Endothelial cell of umbilical vein (primary cell): ENCODE measurements around the gene MYCL. TPM values are rescaled to one million over a fixed set of nuclear protein-coding genes. Genes with fewer than 3 reads are reported as not detected.

Source experiments
- BruUV-seq: library from RNA; stranded (reverse); fragments of 400-500 nt; replicated peaks from 2 replicates; lab custom pipeline; 2021; lab: Mats Ljungman, UMichigan
- CTCF ChIA-PET: fragments of 300-600, 350-600 bp; sonication (Branson Sonifier 250); formaldehyde crosslinking; loops from one replicate; lab custom pipeline; 2021; ENCODE audit warnings: antibody characterized with exemption, inconsistent platforms; lab: Charles Lee
- POLR2A ChIA-PET: fragments of 300-600, 350-600 bp; sonication (Branson Sonifier 250); formaldehyde crosslinking; loops from one replicate; lab custom pipeline; 2021; ENCODE audit warnings: antibody characterized with exemption, inconsistent platforms; lab: Charles Lee
- DNase-seq: peaks from one replicate; pipeline ENCODE4 v3.0.0-alpha.2; 2011; ENCODE audit warnings: low read depth, low spot score
- FAIRE-seq: peaks from 2 replicates; lab custom pipeline; 2011; peaks lifted over from hg19 to GRCh38; lab: Jason Lieb, UNC
- H2AFZ ChIP-seq: 2 replicates; pipeline ENCODE4 v1.6.0; 2012; ENCODE audit warnings: low read depth, low read length, control low read depth, inconsistent platforms
- H3K27ac ChIP-seq: 2 replicates; pipeline ENCODE4 v1.5.1; 2011; ENCODE audit warnings: low read depth, mild to moderate bottlenecking, control low read depth, low read length, moderate library complexity; ENCODE audit not compliant: insufficient read depth
- H3K27me3 ChIP-seq, 2 experiments: 2 replicates each; pipeline versions ENCODE4 v1.6.0 to v1.6.1; 2011; ENCODE audit warnings: low read length in 2 of 2, mixed read lengths in 1 of 2; ENCODE audit not compliant: control insufficient read depth in 2 of 2, insufficient read depth in 2 of 2
- H3K36me3 ChIP-seq, 2 experiments: 2 replicates in 1 of 2; 3 replicates in 1 of 2; pipeline ENCODE4 v1.5.1; 2011; ENCODE audit warnings: low read length in 2 of 2, mild to moderate bottlenecking in 1 of 2, moderate library complexity in 1 of 2; ENCODE audit not compliant: control insufficient read depth in 2 of 2, insufficient read depth in 2 of 2; ENCODE audit errors: extremely low read depth in 1 of 2
- H3K4me1 ChIP-seq: 3 replicates; pipeline ENCODE4 v1.5.1; 2011; ENCODE audit warnings: mild to moderate bottlenecking, low read length; ENCODE audit not compliant: control insufficient read depth, insufficient read depth; ENCODE audit errors: extremely low read depth
- H3K4me2 ChIP-seq: 2 replicates; pipeline ENCODE4 v1.6.1; 2011; ENCODE audit warnings: low read length, control low read depth, mixed read lengths; ENCODE audit not compliant: insufficient read depth
- H3K4me3 ChIP-seq, 3 experiments: fragments of 200-600 bp in 1 of 3; sonication (generic), shearing (Covaris generic) in 1 of 3; replicated peaks in 1 of 3; 2 replicates each; pipeline ENCODE4 v1.5.1; 2011 to 2016; ENCODE audit warnings: control low read depth in 3 of 3, low read length in 3 of 3, mild to moderate bottlenecking in 2 of 3, inconsistent platforms in 1 of 3, low read depth in 1 of 3, moderate library complexity in 1 of 3; ENCODE audit not compliant: insufficient read depth in 1 of 3
- H3K79me2 ChIP-seq: 2 replicates; pipeline ENCODE4 v1.6.0; 2012; ENCODE audit warnings: low read length, inconsistent platforms; ENCODE audit not compliant: control insufficient read depth, insufficient read depth
- H3K9ac ChIP-seq: replicated peaks from 2 replicates; pipeline ENCODE3; 2011; ENCODE audit warnings: low read length, control low read depth; ENCODE audit not compliant: insufficient read depth; ENCODE audit errors: extremely low read depth
- H3K9me1 ChIP-seq: replicated peaks from 3 replicates; pipeline ENCODE4 v1.6.0; 2011; ENCODE audit warnings: mild to moderate bottlenecking, low read length; ENCODE audit not compliant: control insufficient read depth, insufficient read depth; ENCODE audit errors: extremely low read depth
- H3K9me3 ChIP-seq: replicated peaks from 2 replicates; pipeline ENCODE4 v1.5.1; 2012; ENCODE audit warnings: low read length, inconsistent platforms; ENCODE audit not compliant: control insufficient read depth, insufficient read depth
- H4K20me1 ChIP-seq: replicated peaks from 2 replicates; pipeline ENCODE3; 2011; ENCODE audit warnings: mild to moderate bottlenecking, low read length; ENCODE audit not compliant: control insufficient read depth, insufficient read depth; ENCODE audit errors: extremely low read depth
- CTCF ChIP-seq, 2 donors: IDR thresholded peaks; 1 replicate in 1 of 2; 2 replicates in 1 of 2; pipeline ENCODE4 v1.5.1; 2011; ENCODE audit warnings: low read length in 2 of 2, mild to moderate bottlenecking in 2 of 2, moderate library complexity in 2 of 2, control low read depth in 1 of 2, inconsistent platforms in 1 of 2, low read depth in 1 of 2; ENCODE audit not compliant: insufficient read depth in 1 of 2; ENCODE audit errors: extremely low read depth in 1 of 2
- EZH2 ChIP-seq: IDR thresholded peaks from 2 replicates; pipeline ENCODE4 v1.6.1; 2012; ENCODE audit warnings: borderline replicate concordance, low read depth, mild to moderate bottlenecking, moderate library complexity, low read length, inconsistent platforms; ENCODE audit not compliant: severe bottlenecking
- FOS ChIP-seq: IDR thresholded peaks from 2 replicates; pipeline ENCODE4 v1.6.1; 2011; ENCODE audit warnings: mild to moderate bottlenecking, low read length, moderate library complexity, borderline replicate concordance; ENCODE audit not compliant: insufficient read depth
- GATA2 ChIP-seq: IDR thresholded peaks from 2 replicates; pipeline ENCODE4 v1.7.0; 2011; ENCODE audit warnings: low read depth, mild to moderate bottlenecking, moderate library complexity, mixed read lengths, low read length; ENCODE audit not compliant: insufficient read length, insufficient read depth
- JUN ChIP-seq: IDR thresholded peaks from 2 replicates; pipeline ENCODE4 v1.6.1; 2011; ENCODE audit warnings: borderline replicate concordance, low read depth; ENCODE audit not compliant: insufficient read length, insufficient read depth
- MAX ChIP-seq: IDR thresholded peaks from 2 replicates; pipeline ENCODE4 v1.6.1; 2011; ENCODE audit not compliant: insufficient read depth, insufficient read length
- MYC ChIP-seq: IDR thresholded peaks from one replicate; pipeline ENCODE4 v1.6.1; 2011; ENCODE audit warnings: mild to moderate bottlenecking, low read depth, low read length
- POLR2A ChIP-seq: IDR thresholded peaks from 2 replicates; pipeline ENCODE4 v1.6.1; 2012; ENCODE audit warnings: low read depth, mild to moderate bottlenecking, control low read depth, low read length
- POLR2AphosphoS5 ChIP-seq: IDR thresholded peaks from 2 replicates; pipeline ENCODE4 v1.6.1; 2012; ENCODE audit warnings: low read depth, mild to moderate bottlenecking, control low read depth, low read length, moderate library complexity; ENCODE audit not compliant: insufficient read depth
- dilution Hi-C: fragments of 300-500 bp; cut with MboI; formaldehyde crosslinking; loops from one replicate; pipeline ENCODE4 v1.15.0; 2019; ENCODE audit warnings: low sequenced_read_pairs; ENCODE audit not compliant: extremely low pct_ligation_motif_present
- intact Hi-C: fragments of 100-400 bp; cut with micrococcal nuclease; formaldehyde crosslinking; loops from one replicate; pipeline ENCODE4 v1.10.0; 2022
- polyA plus RNA-seq, 4 experiments: library from polyadenylated mRNA; depleted of rRNA in 3 of 4; stranded (reverse) in 3 of 4; unstranded in 1 of 4; fragments of >200 nt; gene quantifications; 2 replicates each; pipeline versions ENCODE4 v1.2.1 to v1.2.3, GENCODE V29; 2011 to 2012; ENCODE audit warnings: missing spikeins in 1 of 4
- total RNA-seq: library from RNA; stranded (reverse); gene quantifications from 2 replicates; pipeline ENCODE4 v1.2.3, GENCODE V29; 2021

Gene MYCL
- total and polyA plus RNA-seq, 2 donors (not counting 3 experiments of a cell fraction or from before 2014, with no cell fraction given): 1.3 to 2.1 TPM

- Histone ChIP-seq H3K27me3 (peaks cover 0 to 10% of the 10 kb centered on the region in 2 experiments), H3K4me1 (no peaks in the 10 kb centered on the region), H3K9me3 (no peaks in the 10 kb centered on the region), H3K79me2 (no peaks in the 10 kb centered on the region), H3K4me3 (no peak overlapping the region), H4K20me1 (no peaks in the 10 kb centered on the region), H2AFZ (no peak overlapping the region), H3K9ac (no peak overlapping the region), H3K27ac (no peak overlapping the region), H3K4me2 (no peak overlapping the region), H3K9me1 (no peaks in the 10 kb centered on the region), H3K36me3 (no peaks in the 10 kb centered on the region)
- ChIA-PET POLR2A (interaction anchor here (0.7 kb wide), 1 partner anchor 36 kb away, joined by 5 read pairs; no protein-coding TSS in a partner anchor), CTCF (interaction anchor here (0.6 to 6.3 kb wide), 37 partner anchors 9 to 485 kb away, joined by 3 to 114 read pairs (median 4); partner anchors contain the start of genes MFSD2A, MYCL and TRIT1)
- no peak for TF ChIP-seq MAX
- no peak for TF ChIP-seq GATA2
- no peak for TF ChIP-seq MYC
- TF ChIP-seq EZH2: no peak
- TF ChIP-seq CTCF (IDR thresholded peaks at IDR 0.05; ENCODE audit: extremely low read depth in 1 of 2, insufficient read depth in 1 of 2, low read depth in 1 of 2, low read length in 2 of 2): peak; percentile 27 to 38
- no peak for TF ChIP-seq FOS
- TF ChIP-seq JUN: no peak
- no peak for TF ChIP-seq POLR2AphosphoS5
- TF ChIP-seq POLR2A: no peak
- intact Hi-C loops (loop anchor here (1.0 to 5.0 kb wide), 3 partner anchors 38 to 102 kb away; partner anchors contain the start of gene MFSD2A), dilution Hi-C loops (no loop called here)
- no TSS peak for BruUV-seq
- FAIRE-seq (peak; percentile 62), DNase-seq (peak; percentile 49)
These were observed 17.8 kb upstream of the MYCL start for GRCh38 chr1:39919545-39919944.
